CD14-positive monocyte (primary cell): ENCODE measurements around the gene AGPAT3. TPM values are rescaled to one million over a fixed set of nuclear protein-coding genes. Genes with fewer than 3 reads are reported as not detected.
A peak's percentile ranks its signal among the peaks of the same experiment; 100 is the strongest.

Experiments used
- DNase-seq, 3 donors: peaks; one replicate each; pipeline ENCODE4 v3.0.0-alpha.2; 2011 to 2022
- H2AFZ ChIP-seq: 2 replicates; pipeline ENCODE4 v1.6.0; 2012; ENCODE audit warnings: mild to moderate bottlenecking, low read depth, low read length, inconsistent platforms; ENCODE audit not compliant: insufficient read depth, poor library complexity, severe bottlenecking
- H3K27ac ChIP-seq, 2 donors: 1 replicate in 1 of 2; 2 replicates in 1 of 2; pipeline ENCODE4 v1.5.1; 2012 to 2013; ENCODE audit warnings: low read length in 2 of 2, control low read depth in 1 of 2, inconsistent platforms in 1 of 2, low read depth in 1 of 2, mild to moderate bottlenecking in 1 of 2
- H3K27me3 ChIP-seq, 2 donors: one replicate each; pipeline versions ENCODE4 v1.6.0 to v1.6.1; 2011 to 2013; ENCODE audit warnings: low read length in 2 of 2; ENCODE audit not compliant: control insufficient read depth in 2 of 2, insufficient read depth in 2 of 2
- H3K36me3 ChIP-seq, 2 donors: replicated peaks in 1 of 2; 1 replicate in 1 of 2; 2 replicates in 1 of 2; pipeline versions ENCODE4 v1.5.1 to v1.6.1; 2012 to 2013; ENCODE audit warnings: low read length in 2 of 2, control low read depth in 1 of 2, inconsistent platforms in 1 of 2, mild to moderate bottlenecking in 1 of 2; ENCODE audit not compliant: insufficient read depth in 2 of 2, control insufficient read depth in 1 of 2
- H3K4me1 ChIP-seq, 2 donors: 1 replicate in 1 of 2; 2 replicates in 1 of 2; pipeline versions ENCODE4 v1.5.1 to v1.6.1; 2012 to 2013; ENCODE audit warnings: low read length in 2 of 2, control low read depth in 1 of 2, inconsistent platforms in 1 of 2, mild to moderate bottlenecking in 1 of 2, moderate library complexity in 1 of 2; ENCODE audit not compliant: insufficient read depth in 2 of 2, control insufficient read depth in 1 of 2
- H3K4me2 ChIP-seq: replicated peaks from 2 replicates; pipeline ENCODE3; 2012; ENCODE audit warnings: low read length, moderate library complexity, mild to moderate bottlenecking; ENCODE audit not compliant: poor library complexity, severe bottlenecking; ENCODE audit errors: extremely low read depth
- H3K4me3 ChIP-seq, 3 experiments: fragments of 200-600 bp in 1 of 3; sonication (generic) in 1 of 3; replicated peaks in 1 of 3; 1 replicate in 2 of 3; 2 replicates in 1 of 3; pipeline ENCODE4 v1.5.1; 2011 to 2013; ENCODE audit warnings: low read length in 3 of 3, mild to moderate bottlenecking in 3 of 3, control low read depth in 2 of 3, low read depth in 2 of 3, inconsistent platforms in 1 of 3, moderate library complexity in 1 of 3
- H3K79me2 ChIP-seq: 2 replicates; pipeline ENCODE4 v1.6.0; 2012; ENCODE audit warnings: mild to moderate bottlenecking, control low read depth, inconsistent platforms, low read length, moderate library complexity; ENCODE audit not compliant: insufficient read depth
- H3K9ac ChIP-seq: 2 replicates; pipeline ENCODE4 v1.6.0; 2017; ENCODE audit warnings: low read length, mild to moderate bottlenecking; ENCODE audit not compliant: insufficient read depth, poor library complexity, severe bottlenecking
- H3K9me3 ChIP-seq, 2 donors: replicated peaks in 1 of 2; 1 replicate in 1 of 2; 2 replicates in 1 of 2; pipeline versions ENCODE4 v1.5.1 to v1.6.1; 2012 to 2013; ENCODE audit warnings: low read length in 2 of 2, control low read depth in 1 of 2; ENCODE audit not compliant: control insufficient read depth in 1 of 2, insufficient read depth in 1 of 2
- H4K20me1 ChIP-seq: 2 replicates; pipeline ENCODE4 v1.6.0; 2012; ENCODE audit warnings: mild to moderate bottlenecking, low read length, control low read depth, moderate library complexity; ENCODE audit not compliant: insufficient read depth
- H3K27ac Mint-ChIP-seq, 7 donors: one replicate each; pipeline ENCODE4 v1.8.0; 2020; ENCODE audit warnings: mild to moderate bottlenecking in 7 of 7, mixed read lengths in 7 of 7, moderate library complexity in 6 of 7, inconsistent platforms in 2 of 7
- H3K27me3 Mint-ChIP-seq, 3 donors: one replicate each; pipeline ENCODE4 v1.8.0; 2021 to 2022; ENCODE audit warnings: low read depth in 3 of 3, mild to moderate bottlenecking in 3 of 3, mixed read lengths in 3 of 3, moderate library complexity in 3 of 3, inconsistent platforms in 1 of 3
- H3K36me3 Mint-ChIP-seq, 2 donors: one replicate each; pipeline ENCODE4 v1.8.0; 2020; ENCODE audit warnings: mixed read lengths in 2 of 2, inconsistent platforms in 1 of 2, mild to moderate bottlenecking in 1 of 2
- H3K4me1 Mint-ChIP-seq: one replicate; pipeline ENCODE4 v1.8.0; 2020; ENCODE audit warnings: mild to moderate bottlenecking, mixed read lengths
- H3K4me3 Mint-ChIP-seq, 2 donors: one replicate each; pipeline ENCODE4 v1.8.0; 2020; ENCODE audit warnings: mild to moderate bottlenecking in 2 of 2, mixed read lengths in 2 of 2, moderate library complexity in 1 of 2
- H3K9me3 Mint-ChIP-seq, 7 donors: one replicate each; pipeline ENCODE4 v1.8.0; 2020 to 2022; ENCODE audit warnings: mixed read lengths in 7 of 7, mild to moderate bottlenecking in 6 of 7, moderate library complexity in 6 of 7, inconsistent platforms in 2 of 7
- WGBS: methylation state at CpG from one replicate; pipeline ENCODE4 v1.1.5; 2013; ENCODE audit warnings: missing lambda C conversion rate; ENCODE audit not compliant: insufficient coverage; 5-methylcytosine and 5-hydroxymethylcytosine counted together
- intact Hi-C, 2 donors: fragments of 100-400 bp; cut with micrococcal nuclease; formaldehyde crosslinking; loops; one replicate each; pipeline versions ENCODE4 v1.15.0 to v1.15.1; 2023
- polyA plus RNA-seq, 3 donors: library from polyadenylated mRNA; depleted of rRNA in 1 of 3; unstranded in 2 of 3; stranded (reverse) in 1 of 3; fragments of 300-500 nt in 2 of 3; fragments of >200 nt in 1 of 3; fragmentation: Illumina TruSeq in 2 of 3; gene quantifications; 1 replicate in 2 of 3; 2 replicates in 1 of 3; pipeline ENCODE4 v1.2.3, GENCODE V29; 2012 to 2021
- TF ChIP-seq, protein P1 (sequence below): fragments of 200-600 bp; IDR thresholded peaks from one replicate; pipeline ENCODE4 v1.8.0; 2022; ENCODE audit warnings: antibody characterized with exemption, mild to moderate bottlenecking

The AGPAT3 gene
- polyA plus RNA-seq, 3 donors = 24.9 to 49.3 (median 26.2) TPM

DNA sequence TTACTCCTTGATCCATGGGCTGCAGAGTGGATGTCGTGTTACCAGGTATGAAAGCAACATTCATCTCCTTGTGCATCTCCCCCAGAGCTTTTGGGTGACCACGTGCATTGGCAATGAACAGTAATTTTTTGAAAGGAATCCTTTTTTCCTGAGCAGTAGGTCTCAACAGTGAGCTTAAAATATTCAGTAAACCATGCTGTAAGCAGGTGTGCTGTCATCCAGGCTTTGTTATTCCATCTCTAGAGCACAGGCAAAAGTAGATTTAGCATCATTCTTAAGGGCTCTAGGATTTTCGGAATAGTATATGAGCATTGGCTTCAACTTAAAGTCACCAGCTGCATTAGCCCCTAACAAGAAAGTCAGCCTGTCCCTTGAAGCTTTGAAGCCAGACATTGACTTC is 27.3 kb downstream of the AGPAT3 start:
- Mint-ChIP-seq H3K4me1 (peaks cover 25% of the 10 kb centered on the region), H3K36me3 (peaks cover 39 to 62% of the 10 kb centered on the region in 2 donors), H3K27me3 (no peaks in the 10 kb centered on the region), H3K27ac (no peak overlapping the region), H3K4me3 (no peak overlapping the region), H3K9me3 (peaks cover 0 to 2% (median 0%) of the 10 kb centered on the region in 7 donors)
- Histone ChIP-seq H3K4me2 (no peak overlapping the region), H3K4me1 (peaks cover 16 to 17% of the 10 kb centered on the region in 2 donors), H3K79me2 (peaks cover 81% of the 10 kb centered on the region), H3K27ac (no peak overlapping the region), H3K36me3 (peaks cover 12 to 46% of the 10 kb centered on the region in 2 donors), H3K4me3 (no peak overlapping the region), H3K27me3 (no peaks in the 10 kb centered on the region), H2AFZ (no peak overlapping the region), H4K20me1 (peaks cover 96% of the 10 kb centered on the region), H3K9me3 (no peaks in the 10 kb centered on the region), H3K9ac (no peak overlapping the region)
- no peak for DNase-seq
- WGBS = 100% methylated on average over 2 of the region's 3 CpGs
- TF ChIP-seq, protein P1, sequence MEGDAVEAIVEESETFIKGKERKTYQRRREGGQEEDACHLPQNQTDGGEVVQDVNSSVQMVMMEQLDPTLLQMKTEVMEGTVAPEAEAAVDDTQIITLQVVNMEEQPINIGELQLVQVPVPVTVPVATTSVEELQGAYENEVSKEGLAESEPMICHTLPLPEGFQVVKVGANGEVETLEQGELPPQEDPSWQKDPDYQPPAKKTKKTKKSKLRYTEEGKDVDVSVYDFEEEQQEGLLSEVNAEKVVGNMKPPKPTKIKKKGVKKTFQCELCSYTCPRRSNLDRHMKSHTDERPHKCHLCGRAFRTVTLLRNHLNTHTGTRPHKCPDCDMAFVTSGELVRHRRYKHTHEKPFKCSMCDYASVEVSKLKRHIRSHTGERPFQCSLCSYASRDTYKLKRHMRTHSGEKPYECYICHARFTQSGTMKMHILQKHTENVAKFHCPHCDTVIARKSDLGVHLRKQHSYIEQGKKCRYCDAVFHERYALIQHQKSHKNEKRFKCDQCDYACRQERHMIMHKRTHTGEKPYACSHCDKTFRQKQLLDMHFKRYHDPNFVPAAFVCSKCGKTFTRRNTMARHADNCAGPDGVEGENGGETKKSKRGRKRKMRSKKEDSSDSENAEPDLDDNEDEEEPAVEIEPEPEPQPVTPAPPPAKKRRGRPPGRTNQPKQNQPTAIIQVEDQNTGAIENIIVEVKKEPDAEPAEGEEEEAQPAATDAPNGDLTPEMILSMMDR = no peak
- intact Hi-C loops = no loop called here

DNA sequence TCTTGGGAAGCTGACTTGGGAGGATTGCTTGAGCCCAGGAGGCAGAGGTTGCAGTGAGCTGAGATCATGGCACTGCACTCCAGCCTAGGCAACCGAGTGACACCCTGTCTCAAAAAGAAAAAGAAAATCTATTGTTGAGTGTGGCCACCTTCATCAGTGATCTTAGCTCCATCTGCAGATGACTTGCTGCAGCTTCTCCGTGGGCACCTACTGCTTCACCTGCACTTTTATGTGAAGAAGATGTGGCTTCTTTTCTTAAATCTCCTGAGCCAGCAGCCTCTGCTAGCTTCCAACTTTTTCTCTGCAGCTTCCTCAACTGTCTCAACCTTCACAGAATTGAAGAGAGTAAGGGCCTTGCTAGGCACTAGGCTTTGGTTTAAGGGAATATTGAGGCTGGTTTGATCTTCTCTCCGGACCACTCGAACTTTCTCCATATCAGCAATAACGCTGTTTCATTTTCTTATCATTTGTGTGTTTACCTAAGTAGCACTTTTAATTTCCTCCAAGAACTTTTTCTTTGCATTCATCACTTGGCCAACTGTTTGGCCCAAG is 28.0 kb downstream of the AGPAT3 start:
- Histone ChIP-seq H3K36me3 (peaks cover 12 to 39% of the 10 kb centered on the region in 2 donors), H2AFZ (no peak overlapping the region), H3K79me2 (peaks cover 79% of the 10 kb centered on the region), H3K27ac (peak overlapping the region in 1 of 2 donors; percentile 49), H4K20me1 (peaks cover 96% of the 10 kb centered on the region), H3K4me1 (peaks cover 16 to 17% of the 10 kb centered on the region in 2 donors), H3K4me2 (peak overlapping the region; percentile 55), H3K9me3 (no peaks in the 10 kb centered on the region), H3K4me3 (peak overlapping the region in 1 of 3 experiments; percentile 31), H3K9ac (peak overlapping the region; percentile 9), H3K27me3 (no peaks in the 10 kb centered on the region)
- no CpG with 5 or more reads among the region's 5 CpGs for WGBS
- Mint-ChIP-seq H3K4me1 (peaks cover 25% of the 10 kb centered on the region), H3K9me3 (peaks cover 0 to 8% (median under 1%) of the 10 kb centered on the region in 7 donors), H3K36me3 (peaks cover 42 to 63% of the 10 kb centered on the region in 2 donors), H3K27me3 (no peaks in the 10 kb centered on the region), H3K27ac (peak overlapping the region in 4 of 7 donors; percentile 1 to 77 (median 33)), H3K4me3 (peak overlapping the region; percentile 42 to 69)
- DNase-seq = no peak
- intact Hi-C loops = no loop called here
- TF ChIP-seq, protein P1 = no peak
